Activated naive CD4-positive, alpha-beta T cell (primary cell): Measurements from ENCODE around the gene STARD5.

Experiments
- DNase-seq, 4 experiments: peaks; one replicate each; lab custom pipeline; 2025; lab: John Stamatoyannopoulos, UW

The STARD5 gene

GRCh38 chr15:81274255-81274654, 49.7 kb downstream of the STARD5 start:
- DNase-seq, result no peak

GRCh38 chr15:81273855-81274254, 50.1 kb downstream of the STARD5 start:
- no peak for DNase-seq

DNA sequence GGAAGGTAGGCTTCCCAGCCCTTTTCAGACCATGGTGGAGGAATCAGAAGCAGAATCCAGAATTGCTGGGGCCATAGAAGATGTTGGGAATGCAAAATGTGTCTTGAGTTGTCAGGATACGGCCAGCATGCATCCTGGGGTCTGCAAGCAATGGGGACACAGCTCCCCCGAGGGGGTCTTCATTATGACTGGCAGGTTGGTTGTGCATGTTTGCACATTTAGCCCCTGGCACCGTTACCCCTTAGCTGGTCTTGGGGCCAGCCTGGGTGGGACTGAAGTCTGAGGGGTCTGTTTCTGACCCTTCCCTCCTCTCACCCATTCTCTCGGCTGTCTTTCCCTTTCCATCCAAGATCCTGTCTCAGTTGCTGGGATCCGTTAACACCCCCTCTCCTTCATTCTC, 50.7 kb downstream of the STARD5 start:
- DNase-seq, result no peak

GRCh38 chr15:81271761-81272644, 51.9 kb downstream of the STARD5 start:
- no peak for DNase-seq

GRCh38 chr15:81270781-81271491, 53.0 kb downstream of the STARD5 start:
- no peak for DNase-seq

DNA sequence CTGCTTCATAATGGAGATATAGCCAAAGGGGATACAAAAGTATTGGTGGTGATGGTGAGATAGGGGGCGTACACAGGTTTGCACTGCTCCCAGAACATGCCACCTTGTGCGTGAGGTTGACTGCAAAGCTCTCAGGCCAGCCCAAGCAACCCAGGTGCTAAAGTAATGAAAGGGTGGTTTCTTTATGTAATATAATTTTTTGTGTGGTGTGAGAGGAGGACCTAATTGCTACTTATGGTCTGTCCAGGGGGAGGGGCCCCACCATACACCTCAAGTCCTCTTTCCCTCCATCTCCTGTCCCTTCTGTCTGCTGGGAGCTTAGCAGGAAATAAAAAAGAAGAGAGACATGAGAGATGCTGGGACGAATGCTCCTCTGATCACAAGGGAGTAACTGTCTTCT, 53.8 kb downstream of the STARD5 start:
- no peak for DNase-seq

- no peak for DNase-seq
Measured at GRCh38 chr15:81268881-81269601, 54.9 kb downstream of the STARD5 start.

- no peak for DNase-seq
Measured at GRCh38 chr15:81268340-81268739, 55.6 kb downstream of the STARD5 start.

DNA sequence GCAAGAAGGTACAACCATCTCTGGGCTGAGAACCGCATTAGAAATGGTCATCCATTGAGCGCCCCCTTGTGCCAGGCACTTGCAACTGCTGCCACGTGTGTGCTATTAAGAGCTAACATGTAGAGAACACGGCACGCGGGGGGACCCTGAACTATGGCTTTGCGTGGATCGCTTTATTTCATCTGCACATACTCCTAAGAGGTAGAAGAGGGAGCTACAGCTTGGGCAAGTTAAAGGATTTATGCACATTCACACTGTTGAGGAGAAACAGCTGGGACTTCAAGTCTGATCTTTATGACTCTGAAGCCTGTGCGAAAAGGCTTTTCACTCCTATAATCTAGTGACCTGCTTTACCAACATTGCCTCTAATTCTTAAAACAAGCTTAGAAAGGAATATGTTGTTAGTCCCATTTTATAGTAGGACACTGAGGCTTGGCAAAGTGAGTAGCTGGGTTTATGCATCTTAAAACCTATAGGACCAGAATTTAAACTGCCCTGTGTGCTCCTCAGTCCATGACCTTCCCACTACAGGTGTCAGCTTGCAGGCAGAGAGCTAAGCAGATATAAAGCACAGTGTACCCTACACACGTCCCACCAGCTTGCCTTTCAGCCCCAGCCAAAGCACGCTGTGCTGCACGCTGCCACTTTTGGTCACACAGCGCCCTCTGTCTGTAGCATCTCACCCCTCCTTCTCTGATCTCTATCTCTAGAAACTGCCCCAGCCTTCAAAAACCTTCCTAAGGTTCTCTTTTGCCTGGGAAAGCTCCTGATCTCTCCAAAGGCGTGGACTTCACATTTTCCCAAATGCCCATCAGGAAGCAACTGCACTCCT, 57.8 kb downstream of the STARD5 start:
- peak; percentile 52 to 75 (median 62) for DNase-seq

DNA sequence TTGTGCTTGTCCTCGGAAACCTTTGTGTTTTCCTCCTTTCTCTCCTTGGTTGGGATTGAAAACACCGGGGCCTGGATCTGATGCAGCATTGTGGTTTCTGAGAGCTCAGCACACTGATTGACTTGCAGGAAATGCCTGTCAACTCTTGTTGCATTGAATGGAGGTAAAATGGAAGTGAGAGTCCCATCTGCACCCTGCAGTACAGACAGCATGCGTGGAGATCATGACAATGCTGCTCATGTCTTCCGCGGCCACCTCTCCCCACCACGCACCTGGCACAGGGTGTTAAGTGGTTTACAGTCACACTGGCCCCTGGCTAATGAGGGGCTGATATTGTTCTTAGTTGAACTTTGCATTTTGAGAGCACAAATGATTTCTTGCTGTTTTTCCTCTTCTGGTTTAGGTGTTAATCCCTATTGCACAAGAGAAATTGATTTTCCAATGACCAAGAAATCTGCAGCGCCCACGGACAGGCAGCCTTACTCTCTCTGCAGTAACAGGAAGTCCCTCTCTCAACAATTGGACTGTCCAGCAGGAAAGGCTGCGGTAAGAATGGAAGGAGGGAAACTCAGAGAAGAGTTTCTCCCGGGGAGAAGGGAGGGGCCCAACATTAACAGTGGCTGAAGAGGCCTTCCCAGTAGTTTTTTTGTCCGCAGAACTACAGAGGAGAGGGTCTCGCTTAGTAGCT, 58.5 kb downstream of the STARD5 start:
- DNase-seq, result no peak

GRCh38 chr15:81264072-81264857, 59.7 kb downstream of the STARD5 start:
- DNase-seq, result no peak

DNA sequence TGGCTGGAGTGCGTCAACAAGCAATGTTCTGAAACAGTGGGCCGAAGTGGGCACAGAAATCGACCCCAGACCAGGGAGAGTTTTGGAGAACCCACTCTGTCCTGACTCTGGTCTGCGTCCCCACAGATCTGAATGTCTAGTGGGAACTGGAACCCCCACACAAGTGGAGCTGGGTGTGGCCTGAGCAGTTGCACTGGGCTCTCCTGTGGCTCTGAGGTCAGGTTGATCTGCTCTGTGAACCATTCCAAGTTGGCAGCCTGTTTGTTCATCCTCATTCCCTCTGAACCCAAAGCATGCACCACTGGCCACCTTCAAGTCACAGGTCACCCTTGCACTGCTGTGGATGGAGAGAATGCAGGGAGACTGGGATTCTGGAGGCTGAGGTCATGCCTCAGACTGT, 60.5 kb downstream of the STARD5 start:
- no peak for DNase-seq

DNA sequence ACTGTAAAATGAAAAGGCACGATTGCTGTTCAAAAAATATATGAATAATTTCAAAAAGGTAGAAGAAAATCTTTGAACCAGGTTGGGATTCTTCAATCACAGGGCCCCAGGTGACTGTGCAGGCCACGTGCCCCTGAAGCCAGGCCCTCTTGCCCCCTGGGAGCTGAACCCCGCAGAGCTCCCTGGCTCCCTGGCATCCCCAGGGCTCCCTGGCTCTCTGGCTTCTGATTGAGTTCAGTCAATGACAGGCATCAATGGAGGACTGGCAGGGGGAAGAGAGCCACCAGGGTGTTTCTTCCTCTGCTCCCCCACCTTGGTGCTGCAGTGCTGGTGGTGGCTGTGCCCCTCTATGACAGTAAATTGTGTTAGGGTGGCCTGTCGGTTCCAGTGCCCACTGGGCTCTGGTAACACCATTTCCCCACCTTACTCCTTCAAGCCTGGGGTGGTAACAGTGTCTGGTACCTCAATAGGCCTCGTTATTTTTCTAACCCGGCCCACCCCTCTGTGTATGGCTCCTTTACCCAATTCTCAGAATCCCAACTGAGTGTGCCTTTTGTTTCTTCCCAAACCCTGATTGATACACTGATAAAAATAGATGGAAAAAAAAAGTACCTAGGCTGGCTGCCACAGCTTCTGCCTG, 62.6 kb downstream of the STARD5 start:
- DNase-seq, result no peak

- no peak for DNase-seq
Measured at GRCh38 chr15:81259760-81260298, 64.1 kb downstream of the STARD5 start.
